Activated effector memory CD4-positive, alpha-beta T cell treated with Interleukin-2 at 50 U/mL for 16 hours (primary cell): Measurements from ENCODE around the gene RAP1B.

ENCODE experiments used
- DNase-seq: peaks from one replicate; pipeline ENCODE4 v3.0.0-alpha.2; 2020

The RAP1B gene

GRCh38 chr12:68610370-68611093 lies at the start of gene RAP1B:
Gene RAP1B (plus strand): TSS chr12:68610899. CDS start chr12:68648725, 37,826 bp downstream.
- DNase-seq: peak; percentile 87

- no peak for DNase-seq
Observed at GRCh38 chr12:68561830-68562229, 48.9 kb upstream of the RAP1B start.

- DNase-seq: no peak
Observed at GRCh38 chr12:68564166-68564565, 46.5 kb upstream of the RAP1B start.

GRCh38 chr12:68565391-68565903 lies 45.3 kb upstream of the RAP1B start:
- no peak for DNase-seq

- DNase-seq: no peak
Observed at GRCh38 chr12:68568922-68569569, 41.7 kb upstream of the RAP1B start.

GRCh38 chr12:68572661-68573060 lies 38.0 kb upstream of the RAP1B start:
- no peak for DNase-seq

- no peak for DNase-seq
Observed at GRCh38 chr12:68573406-68573805, 37.3 kb upstream of the RAP1B start.

- no peak for DNase-seq
Observed at GRCh38 chr12:68577949-68578348, 32.8 kb upstream of the RAP1B start.

- no peak for DNase-seq
Observed at GRCh38 chr12:68578765-68579164, 31.9 kb upstream of the RAP1B start.

GRCh38 chr12:68579254-68579653 lies 31.4 kb upstream of the RAP1B start:
- DNase-seq: no peak

- DNase-seq: no peak
Observed at GRCh38 chr12:68580911-68581310, 29.8 kb upstream of the RAP1B start.

GRCh38 chr12:68581926-68582325 lies 28.8 kb upstream of the RAP1B start:
- no peak for DNase-seq

GRCh38 chr12:68585966-68586365 lies 24.7 kb upstream of the RAP1B start:
- no peak for DNase-seq

GRCh38 chr12:68587448-68587873 lies 23.2 kb upstream of the RAP1B start:
- peak; percentile 2 for DNase-seq

- DNase-seq: no peak
Observed at GRCh38 chr12:68589194-68589593, 21.5 kb upstream of the RAP1B start.

GRCh38 chr12:68591734-68592418 lies 18.8 kb upstream of the RAP1B start:
- no peak for DNase-seq

GRCh38 chr12:68595241-68595640 lies 15.5 kb upstream of the RAP1B start:
- DNase-seq: no peak

GRCh38 chr12:68601767-68602166 lies 8.9 kb upstream of the RAP1B start:
- DNase-seq: no peak

- DNase-seq: no peak
Observed at GRCh38 chr12:68602720-68603119, 8.0 kb upstream of the RAP1B start.

GRCh38 chr12:68608191-68608590 lies 2.5 kb upstream of the RAP1B start:
- no peak for DNase-seq

GRCh38 chr12:68609998-68610369 lies 715 bp upstream of the RAP1B start:
- no peak for DNase-seq

GRCh38 chr12:68611094-68611805 lies 551 bp downstream of the RAP1B start:
- peak; percentile 39 for DNase-seq

- DNase-seq: no peak
Observed at GRCh38 chr12:68611806-68612160, 1.1 kb downstream of the RAP1B start.
